G401 (cell line): ENCODE data around the gene MMEL1. TPM values are rescaled to one million over a fixed set of nuclear protein-coding genes. Genes with fewer than 3 reads are reported as not detected.

Experiments
- DNase-seq: peaks from one replicate; pipeline ENCODE4 v3.0.0-alpha.2; 2015; ENCODE audit warnings: low spot score
- in situ Hi-C: cut with HindIII; loops from 2 replicates; pipeline ENCODE4 v1.10.0; 2016; ENCODE audit warnings: low sequenced_read_pairs, mixed read lengths
- total RNA-seq: library from RNA; depleted of rRNA; stranded (reverse); fragments of >200 nt; shearing (Covaris generic); gene quantifications from 2 replicates; pipeline ENCODE4 v1.2.3, GENCODE V29; 2014

The MMEL1 gene
- total RNA-seq, 1 experiment from 2014 or later = 0.47 TPM

GRCh38 chr1:2644171-2644570, 11.4 kb upstream of the MMEL1 start:
- no peak for DNase-seq

GRCh38 chr1:2643414-2644077, 10.7 kb upstream of the MMEL1 start:
- in situ Hi-C loops = no loop called here
- no peak for DNase-seq

More at GRCh38 chr1:2644171-2644570, 11.4 kb upstream of the MMEL1 start:
- in situ Hi-C loops = no loop called here

GRCh38 chr1:2642560-2643413, 10.0 kb upstream of the MMEL1 start:
- in situ Hi-C loops = no loop called here
- peak; percentile 86 for DNase-seq

GRCh38 chr1:2642131-2642559, 9.3 kb upstream of the MMEL1 start:
- DNase-seq = no peak
- in situ Hi-C loops = no loop called here

- in situ Hi-C loops = no loop called here
- DNase-seq = no peak
Observed at GRCh38 chr1:2641381-2642130, 8.7 kb upstream of the MMEL1 start.

- in situ Hi-C loops = no loop called here
- no peak for DNase-seq
Observed at GRCh38 chr1:2640626-2641025, 7.8 kb upstream of the MMEL1 start.

- in situ Hi-C loops = no loop called here
- no peak for DNase-seq
Observed at GRCh38 chr1:2639607-2640521, 7.0 kb upstream of the MMEL1 start.

- in situ Hi-C loops = no loop called here
- no peak for DNase-seq
Observed at GRCh38 chr1:2639203-2639602, 6.4 kb upstream of the MMEL1 start.

- in situ Hi-C loops = no loop called here
Observed at GRCh38 chr1:2638466-2639115, 5.8 kb upstream of the MMEL1 start.

GRCh38 chr1:2637442-2638145, 4.8 kb upstream of the MMEL1 start:
- in situ Hi-C loops = no loop called here
- DNase-seq = no peak

More at GRCh38 chr1:2638466-2639115, 5.8 kb upstream of the MMEL1 start:
- DNase-seq = no peak

- in situ Hi-C loops = no loop called here
- no peak for DNase-seq
Observed at GRCh38 chr1:2636733-2637132, 3.9 kb upstream of the MMEL1 start.

- no peak for DNase-seq
- in situ Hi-C loops = no loop called here
Observed at GRCh38 chr1:2635361-2636010, 2.7 kb upstream of the MMEL1 start.

GRCh38 chr1:2633936-2634491, 1.2 kb upstream of the MMEL1 start:
- in situ Hi-C loops = no loop called here
- no peak for DNase-seq

- in situ Hi-C loops = no loop called here
- no peak for DNase-seq
Observed at GRCh38 chr1:2633366-2633935, 635 bp upstream of the MMEL1 start.

GRCh38 chr1:2632051-2632430, 775 bp downstream of the MMEL1 start:
- no peak for DNase-seq
- in situ Hi-C loops = no loop called here

- no peak for DNase-seq
- in situ Hi-C loops = no loop called here
Observed at GRCh38 chr1:2631136-2632050, 1.4 kb downstream of the MMEL1 start.
